Parathyroid adenoma (tissue), 2 donors: Measurements from ENCODE around the gene SERINC5.

Experiments used
- H2AFZ ChIP-seq: fragments of 300-600 bp; sonication (generic); one replicate; pipeline ENCODE4 v1.7.0; 2017; ENCODE audit warnings: antibody characterized with exemption, mild to moderate bottlenecking
- H3K27ac ChIP-seq: fragments of 300-600 bp; sonication (generic); one replicate; pipeline ENCODE4 v1.7.0; 2017
- H3K27me3 ChIP-seq: fragments of 300-600 bp; sonication (generic); one replicate; pipeline ENCODE4 v1.7.0; 2017; ENCODE audit warnings: low read length; ENCODE audit not compliant: control insufficient read depth, insufficient read depth
- H3K36me3 ChIP-seq: fragments of 300-600 bp; sonication (generic); one replicate; pipeline ENCODE4 v1.7.0; 2017; ENCODE audit warnings: low read length; ENCODE audit not compliant: control insufficient read depth, insufficient read depth
- H3K4me1 ChIP-seq: fragments of 300-600 bp; sonication (generic); one replicate; pipeline ENCODE4 v1.7.0; 2017; ENCODE audit warnings: control low read depth
- H3K4me2 ChIP-seq: fragments of 300-600 bp; sonication (generic); one replicate; pipeline ENCODE4 v1.7.0; 2017; ENCODE audit warnings: low read length
- H3K4me3 ChIP-seq: fragments of 300-600 bp; sonication (generic); one replicate; pipeline ENCODE4 v1.7.0; 2017; ENCODE audit warnings: low read depth, low read length
- H3K79me2 ChIP-seq: fragments of 300-600 bp; sonication (generic); one replicate; pipeline ENCODE4 v1.7.0; 2017; ENCODE audit warnings: control low read depth
- H3K9ac ChIP-seq: fragments of 300-600 bp; sonication (generic); one replicate; pipeline ENCODE4 v1.7.0; 2017; ENCODE audit warnings: mild to moderate bottlenecking
- H3K9me3 ChIP-seq: fragments of 300-600 bp; sonication (generic); one replicate; pipeline ENCODE4 v1.7.0; 2017; ENCODE audit warnings: low read length; ENCODE audit not compliant: control insufficient read depth
- CTCF ChIP-seq: fragments of 300-600 bp; sonication (generic); IDR thresholded peaks from one replicate; pipeline ENCODE4 v1.7.0; 2017; ENCODE audit warnings: antibody characterized with exemption, mild to moderate bottlenecking
- donor health status: primary hyperparathyroidism.

Gene SERINC5

GRCh38 chr5:80124121-80124918, 131.5 kb downstream of the SERINC5 start:
- H2AFZ ChIP-seq = no peak overlapping the region
- no peak overlapping the region for H3K27ac ChIP-seq

GRCh38 chr5:80122579-80122978, 133.3 kb downstream of the SERINC5 start:
- no peaks in the 10 kb centered on the region for H3K9me3 ChIP-seq
- no peak for TF ChIP-seq CTCF
- no peaks in the 10 kb centered on the region for H3K4me1 ChIP-seq
- no peaks in the 10 kb centered on the region for H3K36me3 ChIP-seq
- no peaks in the 10 kb centered on the region for H3K27me3 ChIP-seq
- H3K79me2 ChIP-seq = no peaks in the 10 kb centered on the region
- no peak overlapping the region for H3K4me3 ChIP-seq
- no peak overlapping the region for H3K4me2 ChIP-seq
- H3K9ac ChIP-seq = no peak overlapping the region
- H2AFZ ChIP-seq = no peak overlapping the region
- no peak overlapping the region for H3K27ac ChIP-seq

More at GRCh38 chr5:80124121-80124918, 131.5 kb downstream of the SERINC5 start:
- Histone ChIP-seq H3K79me2 (no peaks in the 10 kb centered on the region), H3K27me3 (no peaks in the 10 kb centered on the region), H3K4me2 (no peak overlapping the region), H3K36me3 (no peaks in the 10 kb centered on the region), H3K4me1 (no peaks in the 10 kb centered on the region), H3K9ac (no peak overlapping the region), H3K4me3 (no peak overlapping the region), H3K9me3 (no peaks in the 10 kb centered on the region)
- no peak for TF ChIP-seq CTCF

- no peaks in the 10 kb centered on the region for H3K79me2 ChIP-seq
- no peaks in the 10 kb centered on the region for H3K4me1 ChIP-seq
- H2AFZ ChIP-seq = no peak overlapping the region
- no peak overlapping the region for H3K4me2 ChIP-seq
- no peak for TF ChIP-seq CTCF
- H3K36me3 ChIP-seq = no peaks in the 10 kb centered on the region
- H3K27me3 ChIP-seq = no peaks in the 10 kb centered on the region
- no peaks in the 10 kb centered on the region for H3K9me3 ChIP-seq
- H3K27ac ChIP-seq = no peak overlapping the region
- H3K4me3 ChIP-seq = no peak overlapping the region
- no peak overlapping the region for H3K9ac ChIP-seq
Observed at GRCh38 chr5:80119372-80119771, 136.5 kb downstream of the SERINC5 start.

- TF ChIP-seq CTCF = no peak
Observed at GRCh38 chr5:80117446-80117845, 138.4 kb downstream of the SERINC5 start.

GRCh38 chr5:80116465-80116864, 139.4 kb downstream of the SERINC5 start:
- Histone ChIP-seq H3K27ac (no peak overlapping the region), H3K4me2 (no peak overlapping the region), H3K4me1 (no peaks in the 10 kb centered on the region), H3K4me3 (no peak overlapping the region), H3K79me2 (no peaks in the 10 kb centered on the region), H3K36me3 (no peaks in the 10 kb centered on the region), H3K9ac (no peak overlapping the region), H3K9me3 (no peaks in the 10 kb centered on the region), H3K27me3 (no peaks in the 10 kb centered on the region), H2AFZ (no peak overlapping the region)
- TF ChIP-seq CTCF = no peak

More at GRCh38 chr5:80117446-80117845, 138.4 kb downstream of the SERINC5 start:
- Histone ChIP-seq H3K4me3 (no peak overlapping the region), H3K27me3 (no peaks in the 10 kb centered on the region), H3K79me2 (no peaks in the 10 kb centered on the region), H2AFZ (no peak overlapping the region), H3K4me1 (no peaks in the 10 kb centered on the region), H3K36me3 (no peaks in the 10 kb centered on the region), H3K9ac (no peak overlapping the region), H3K9me3 (no peaks in the 10 kb centered on the region), H3K4me2 (no peak overlapping the region), H3K27ac (no peak overlapping the region)
